Vagina (tissue), 2 donors: ENCODE measurements around the gene HECA. TPM values are rescaled to one million over a fixed set of nuclear protein-coding genes. Genes with fewer than 3 reads are reported as not detected.
A peak's percentile ranks its signal among the peaks of the same experiment; 100 is the strongest.
"Not testable (repeated sequence)": the region's sequence is repeated elsewhere in the genome, so short reads cannot be mapped to it uniquely, and the experiment has no call there.

ENCODE experiments used
- DNase-seq, 2 donors: peaks; one replicate each; pipeline ENCODE4 v3.0.0-alpha.2; 2017; ENCODE audit errors: extremely low spot score in 2 of 2
- H3K27ac ChIP-seq: fragments of 200-600 bp; sonication (generic); one replicate; pipeline ENCODE4 v1.5.1; 2019
- H3K27me3 ChIP-seq: fragments of 200-600 bp; sonication (generic); one replicate; pipeline ENCODE4 v1.5.1; 2019
- H3K36me3 ChIP-seq, 2 donors: fragments of 200-600 bp; sonication (generic); one replicate each; pipeline ENCODE4 v1.5.1; 2017 to 2019
- H3K4me1 ChIP-seq: fragments of 200-600 bp; sonication (generic); one replicate; pipeline ENCODE4 v1.5.1; 2019
- H3K4me3 ChIP-seq, 2 donors: fragments of 200-600 bp; sonication (generic); 1 replicate in 1 of 2; 2 replicates in 1 of 2; pipeline ENCODE4 v1.5.1; 2016 to 2019
- H3K9me3 ChIP-seq: fragments of 200-600 bp; sonication (generic); one replicate; pipeline ENCODE4 v1.5.1; 2019
- POLR2A ChIP-seq, 2 donors: fragments of 450-650 bp; IDR thresholded peaks; one replicate each; pipeline ENCODE4 v1.6.1; 2017; ENCODE audit warnings: antibody characterized with exemption in 2 of 2, mild to moderate bottlenecking in 2 of 2, moderate library complexity in 2 of 2
- POLR2AphosphoS5 ChIP-seq, 2 donors: sonication (generic); formaldehyde crosslinking; IDR thresholded peaks; one replicate each; pipeline ENCODE4 v1.9.0; 2017; ENCODE audit warnings: antibody characterized with exemption in 2 of 2, mild to moderate bottlenecking in 2 of 2, low read depth in 1 of 2; ENCODE audit not compliant: insufficient read depth in 1 of 2
- intact Hi-C: fragments of 100-400 bp; cut with DNase I; formaldehyde crosslinking; loops from one replicate; pipeline ENCODE4 v1.15.1; 2023
- total RNA-seq: library from RNA; depleted of rRNA; stranded (reverse); fragments of >200 nt; gene quantifications from one replicate; pipeline ENCODE4 v1.2.3, GENCODE V29; 2016
- TF ChIP-seq, protein P1 (sequence below), 3 experiments: fragments of 450-650 bp in 2 of 3; fragments of 200-600 bp in 1 of 3; sonication (generic) in 1 of 3; IDR thresholded peaks; one replicate each; pipeline ENCODE4 v1.5.1; 2017 to 2019; ENCODE audit warnings: antibody characterized with exemption in 3 of 3, mild to moderate bottlenecking in 2 of 3, moderate library complexity in 2 of 3

Gene HECA
- total RNA-seq, 1 donor from 2014 or later = 35.8 TPM

DNA sequence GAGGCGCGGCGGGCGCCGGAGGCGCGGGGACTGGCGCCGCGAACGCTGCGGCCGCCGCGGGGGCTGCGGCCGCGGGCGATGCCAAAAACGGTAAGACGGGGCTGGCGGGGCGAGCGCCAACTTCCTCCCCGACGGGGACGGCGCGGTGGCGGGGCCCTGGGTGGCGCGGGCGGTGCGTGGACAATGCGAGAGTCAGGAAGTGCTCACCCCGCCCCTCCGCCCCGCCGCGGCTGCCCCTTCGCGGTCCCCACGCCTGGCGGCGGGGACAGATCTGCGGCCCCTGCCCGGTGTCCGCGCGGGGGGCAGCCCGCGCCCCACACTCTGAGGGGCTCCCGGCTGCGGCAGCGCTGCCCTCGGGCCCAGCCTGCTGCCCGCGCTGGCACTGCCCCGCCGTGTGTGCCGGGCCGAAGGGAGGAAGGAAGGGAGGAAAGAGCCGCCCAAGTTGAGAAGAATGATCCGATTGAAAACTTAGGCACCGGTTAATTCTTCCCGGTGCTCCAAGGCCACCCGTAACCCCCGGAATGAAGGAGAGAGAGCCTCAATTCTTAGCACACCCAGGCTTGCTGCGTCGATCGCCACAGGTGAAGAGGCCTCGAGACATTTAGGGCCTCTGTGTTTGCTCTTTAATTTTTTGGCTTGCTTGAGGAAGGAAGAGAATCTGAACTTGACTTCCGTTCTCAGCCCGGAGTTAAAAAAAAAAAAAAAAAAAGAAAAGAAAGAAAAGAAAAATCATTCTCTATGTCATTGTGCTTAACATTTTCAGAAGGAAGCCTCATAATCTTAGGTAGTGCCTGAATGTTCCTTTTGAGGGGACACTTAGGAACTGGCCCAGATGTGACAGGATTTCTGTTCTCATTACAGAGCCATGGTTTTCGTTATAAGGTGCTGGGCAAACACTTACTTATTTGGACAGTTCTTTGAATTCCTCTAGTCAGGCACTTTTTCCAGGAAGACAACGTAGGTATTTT is 982 bp downstream of the HECA start:
- Histone ChIP-seq H3K36me3 (no peaks in the 10 kb centered on the region), H3K4me3 (peak overlapping the region; percentile 73 to 81), H3K9me3 (no peaks in the 10 kb centered on the region), H3K27me3 (no peaks in the 10 kb centered on the region), H3K4me1 (peaks cover 37% of the 10 kb centered on the region), H3K27ac (peak overlapping the region; percentile 98)
- TF ChIP-seq, protein P1, sequence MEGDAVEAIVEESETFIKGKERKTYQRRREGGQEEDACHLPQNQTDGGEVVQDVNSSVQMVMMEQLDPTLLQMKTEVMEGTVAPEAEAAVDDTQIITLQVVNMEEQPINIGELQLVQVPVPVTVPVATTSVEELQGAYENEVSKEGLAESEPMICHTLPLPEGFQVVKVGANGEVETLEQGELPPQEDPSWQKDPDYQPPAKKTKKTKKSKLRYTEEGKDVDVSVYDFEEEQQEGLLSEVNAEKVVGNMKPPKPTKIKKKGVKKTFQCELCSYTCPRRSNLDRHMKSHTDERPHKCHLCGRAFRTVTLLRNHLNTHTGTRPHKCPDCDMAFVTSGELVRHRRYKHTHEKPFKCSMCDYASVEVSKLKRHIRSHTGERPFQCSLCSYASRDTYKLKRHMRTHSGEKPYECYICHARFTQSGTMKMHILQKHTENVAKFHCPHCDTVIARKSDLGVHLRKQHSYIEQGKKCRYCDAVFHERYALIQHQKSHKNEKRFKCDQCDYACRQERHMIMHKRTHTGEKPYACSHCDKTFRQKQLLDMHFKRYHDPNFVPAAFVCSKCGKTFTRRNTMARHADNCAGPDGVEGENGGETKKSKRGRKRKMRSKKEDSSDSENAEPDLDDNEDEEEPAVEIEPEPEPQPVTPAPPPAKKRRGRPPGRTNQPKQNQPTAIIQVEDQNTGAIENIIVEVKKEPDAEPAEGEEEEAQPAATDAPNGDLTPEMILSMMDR (IDR thresholded peaks at IDR 0.05) = peak in 1 of 3 experiments; percentile 36
- no peak for TF ChIP-seq POLR2AphosphoS5 (IDR thresholded peaks at IDR 0.05; ENCODE audit: insufficient read depth in 1 of 2, low read depth in 1 of 2)
- intact Hi-C loops = loop anchor here (10.0 kb wide), 1 partner anchor 229 kb away; no protein-coding TSS in a partner anchor
- DNase-seq = no peak

DNA sequence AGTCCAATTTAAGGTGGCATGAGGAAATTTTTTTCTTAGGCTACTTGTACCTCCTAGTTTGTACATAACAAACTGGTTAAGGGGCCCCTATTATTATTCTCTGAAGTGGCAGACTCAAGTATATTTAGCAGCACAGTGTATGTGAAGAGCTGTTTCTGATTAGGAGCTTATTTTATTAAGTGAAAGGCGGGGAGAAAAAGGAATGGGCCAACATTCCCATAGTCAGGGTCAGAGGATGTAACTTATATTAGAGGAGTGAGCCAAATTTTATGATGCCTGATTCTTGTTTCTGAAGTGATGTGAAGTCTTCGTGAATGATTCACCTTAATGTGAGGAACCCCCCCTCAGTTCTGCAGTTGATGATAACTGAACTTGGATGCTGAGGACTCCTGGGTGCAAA is 2.8 kb downstream of the HECA start:
- Histone ChIP-seq H3K36me3 (no peaks in the 10 kb centered on the region), H3K4me1 (peaks cover 42% of the 10 kb centered on the region), H3K4me3 (no peak overlapping the region), H3K9me3 (no peaks in the 10 kb centered on the region), H3K27me3 (no peaks in the 10 kb centered on the region), H3K27ac (no peak overlapping the region)
- no peak for DNase-seq
- intact Hi-C loops = loop anchor here (10.0 kb wide), 1 partner anchor 227 kb away; no protein-coding TSS in a partner anchor
- TF ChIP-seq POLR2A (IDR thresholded peaks at IDR 0.05) = no peak
- TF ChIP-seq, protein P1 (IDR thresholded peaks at IDR 0.05) = no peak
- TF ChIP-seq POLR2AphosphoS5 (IDR thresholded peaks at IDR 0.05; ENCODE audit: insufficient read depth in 1 of 2, low read depth in 1 of 2) = no peak

DNA sequence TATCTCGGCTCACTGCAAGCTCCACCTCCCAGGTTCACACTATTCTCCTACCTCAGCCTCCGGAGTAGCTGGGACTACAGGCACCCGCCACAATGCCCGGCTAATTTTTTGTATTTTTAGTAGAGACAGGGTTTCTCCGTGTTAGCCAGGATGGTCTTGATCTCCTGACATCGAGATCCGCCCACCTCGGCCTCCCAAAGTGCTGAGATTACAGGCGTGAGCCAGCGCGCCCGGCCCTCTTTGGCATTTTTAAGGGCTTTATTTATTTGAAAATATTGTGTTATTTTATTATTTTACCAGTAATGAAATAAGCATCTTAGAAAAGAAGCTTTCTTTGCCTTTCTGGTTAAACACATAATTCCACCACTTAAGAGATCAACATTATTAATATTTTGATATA is 6.0 kb downstream of the HECA start:
- H3K4me3 ChIP-seq, H3K27me3 ChIP-seq, DNase-seq, H3K27ac ChIP-seq, intact Hi-C loops, H3K36me3 ChIP-seq, H3K9me3 ChIP-seq: not testable (repeated sequence)
- peaks cover 72% of the 10 kb centered on the region for H3K4me1 ChIP-seq

GRCh38 chr6:139142262-139142661 is 7.4 kb downstream of the HECA start:
- DNase-seq = no peak
- intact Hi-C loops = no loop called here
- Histone ChIP-seq H3K4me1 (peaks cover 74% of the 10 kb centered on the region), H3K9me3 (no peaks in the 10 kb centered on the region), H3K4me3 (no peak overlapping the region), H3K27me3 (no peaks in the 10 kb centered on the region), H3K36me3 (no peaks in the 10 kb centered on the region), H3K27ac (no peak overlapping the region)
- no peak for TF ChIP-seq POLR2A (IDR thresholded peaks at IDR 0.05)
- no peak for TF ChIP-seq POLR2AphosphoS5 (IDR thresholded peaks at IDR 0.05; ENCODE audit: insufficient read depth in 1 of 2, low read depth in 1 of 2)
- TF ChIP-seq, protein P1 (IDR thresholded peaks at IDR 0.05) = no peak

DNA sequence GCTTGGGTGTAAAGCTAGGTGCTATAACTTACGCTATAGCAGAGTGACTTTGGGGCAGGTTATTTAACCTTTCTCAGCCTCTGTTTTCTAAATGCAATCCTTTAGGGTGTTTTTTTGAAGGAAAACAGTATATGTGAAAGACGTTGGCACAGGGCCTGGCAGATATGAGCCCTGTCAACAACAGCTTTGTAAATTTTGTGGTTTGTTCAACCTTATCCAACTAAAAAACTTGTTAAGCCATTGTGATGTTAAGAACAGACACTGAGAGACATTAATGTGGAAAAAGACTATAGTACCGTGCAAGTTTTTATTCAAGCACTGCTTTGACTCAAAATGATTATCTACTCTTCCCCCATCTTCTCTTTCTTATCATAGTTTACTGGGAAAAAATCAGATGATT is 8.2 kb downstream of the HECA start:
- DNase-seq = no peak
- intact Hi-C loops = no loop called here
- H3K36me3 ChIP-seq = no peaks in the 10 kb centered on the region
- TF ChIP-seq, protein P1 (IDR thresholded peaks at IDR 0.05) = no peak
- TF ChIP-seq POLR2A (IDR thresholded peaks at IDR 0.05) (no peak), POLR2AphosphoS5 (IDR thresholded peaks at IDR 0.05; ENCODE audit: insufficient read depth in 1 of 2, low read depth in 1 of 2) (no peak)
- H3K4me3 ChIP-seq = no peak overlapping the region
- H3K4me1 ChIP-seq = peaks cover 74% of the 10 kb centered on the region
- H3K27ac ChIP-seq = no peak overlapping the region
- no peaks in the 10 kb centered on the region for H3K9me3 ChIP-seq
- no peaks in the 10 kb centered on the region for H3K27me3 ChIP-seq
